ENCODE results near the gene CPSF4. TPM values are rescaled to one million over a fixed set of nuclear protein-coding genes. Genes with fewer than 3 reads are reported as not detected.

The CPSF4 gene
- total RNA-seq, 1 experiment from 2014 or later, result 67.0 TPM

DNA sequence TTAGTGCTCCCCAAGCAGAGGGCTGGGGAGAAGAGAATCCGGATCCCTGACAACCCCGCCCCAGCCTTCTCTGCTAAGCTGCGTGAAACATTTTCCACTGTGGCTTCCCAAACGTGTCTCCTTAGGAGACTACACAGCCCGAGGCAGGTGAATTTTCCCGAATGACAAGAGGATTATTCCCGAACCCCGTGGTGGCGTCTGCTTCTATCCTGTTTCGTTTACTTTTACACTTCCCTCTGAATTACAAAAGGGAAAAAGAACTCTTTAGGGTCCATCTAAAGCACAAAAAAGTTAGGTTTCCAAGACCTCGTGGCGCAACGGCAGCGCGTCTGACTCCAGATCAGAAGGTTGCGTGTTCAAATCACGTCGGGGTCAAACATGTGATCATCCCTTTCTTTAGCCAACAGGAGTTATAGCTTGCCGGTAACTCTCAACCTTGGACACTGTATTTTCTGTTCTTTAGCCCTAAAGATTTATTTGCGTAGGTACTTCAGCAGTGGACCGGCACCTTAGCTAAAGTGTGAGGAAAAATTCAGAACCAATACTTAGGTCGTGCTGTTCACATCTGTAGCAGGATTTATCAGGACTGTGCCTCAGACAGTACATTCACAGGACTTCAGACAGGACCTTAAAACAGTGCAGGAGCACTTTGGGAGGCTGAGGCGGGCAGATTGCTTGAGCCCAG, 30.8 kb downstream of the CPSF4 start (continued):
- TF ChIP-seq, protein P1, sequence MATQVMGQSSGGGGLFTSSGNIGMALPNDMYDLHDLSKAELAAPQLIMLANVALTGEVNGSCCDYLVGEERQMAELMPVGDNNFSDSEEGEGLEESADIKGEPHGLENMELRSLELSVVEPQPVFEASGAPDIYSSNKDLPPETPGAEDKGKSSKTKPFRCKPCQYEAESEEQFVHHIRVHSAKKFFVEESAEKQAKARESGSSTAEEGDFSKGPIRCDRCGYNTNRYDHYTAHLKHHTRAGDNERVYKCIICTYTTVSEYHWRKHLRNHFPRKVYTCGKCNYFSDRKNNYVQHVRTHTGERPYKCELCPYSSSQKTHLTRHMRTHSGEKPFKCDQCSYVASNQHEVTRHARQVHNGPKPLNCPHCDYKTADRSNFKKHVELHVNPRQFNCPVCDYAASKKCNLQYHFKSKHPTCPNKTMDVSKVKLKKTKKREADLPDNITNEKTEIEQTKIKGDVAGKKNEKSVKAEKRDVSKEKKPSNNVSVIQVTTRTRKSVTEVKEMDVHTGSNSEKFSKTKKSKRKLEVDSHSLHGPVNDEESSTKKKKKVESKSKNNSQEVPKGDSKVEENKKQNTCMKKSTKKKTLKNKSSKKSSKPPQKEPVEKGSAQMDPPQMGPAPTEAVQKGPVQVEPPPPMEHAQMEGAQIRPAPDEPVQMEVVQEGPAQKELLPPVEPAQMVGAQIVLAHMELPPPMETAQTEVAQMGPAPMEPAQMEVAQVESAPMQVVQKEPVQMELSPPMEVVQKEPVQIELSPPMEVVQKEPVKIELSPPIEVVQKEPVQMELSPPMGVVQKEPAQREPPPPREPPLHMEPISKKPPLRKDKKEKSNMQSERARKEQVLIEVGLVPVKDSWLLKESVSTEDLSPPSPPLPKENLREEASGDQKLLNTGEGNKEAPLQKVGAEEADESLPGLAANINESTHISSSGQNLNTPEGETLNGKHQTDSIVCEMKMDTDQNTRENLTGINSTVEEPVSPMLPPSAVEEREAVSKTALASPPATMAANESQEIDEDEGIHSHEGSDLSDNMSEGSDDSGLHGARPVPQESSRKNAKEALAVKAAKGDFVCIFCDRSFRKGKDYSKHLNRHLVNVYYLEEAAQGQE (IDR thresholded peaks at IDR 0.05; ENCODE audit: low read depth), result no peak
- TF ChIP-seq ZFX (IDR thresholded peaks at IDR 0.05) (no peak), CBX3 (IDR thresholded peaks at IDR 0.05; ENCODE audit: low read depth) (no peak)
- TF ChIP-seq, protein P2, sequence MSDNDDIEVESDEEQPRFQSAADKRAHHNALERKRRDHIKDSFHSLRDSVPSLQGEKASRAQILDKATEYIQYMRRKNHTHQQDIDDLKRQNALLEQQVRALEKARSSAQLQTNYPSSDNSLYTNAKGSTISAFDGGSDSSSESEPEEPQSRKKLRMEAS (IDR thresholded peaks at IDR 0.05), result no peak

DNA sequence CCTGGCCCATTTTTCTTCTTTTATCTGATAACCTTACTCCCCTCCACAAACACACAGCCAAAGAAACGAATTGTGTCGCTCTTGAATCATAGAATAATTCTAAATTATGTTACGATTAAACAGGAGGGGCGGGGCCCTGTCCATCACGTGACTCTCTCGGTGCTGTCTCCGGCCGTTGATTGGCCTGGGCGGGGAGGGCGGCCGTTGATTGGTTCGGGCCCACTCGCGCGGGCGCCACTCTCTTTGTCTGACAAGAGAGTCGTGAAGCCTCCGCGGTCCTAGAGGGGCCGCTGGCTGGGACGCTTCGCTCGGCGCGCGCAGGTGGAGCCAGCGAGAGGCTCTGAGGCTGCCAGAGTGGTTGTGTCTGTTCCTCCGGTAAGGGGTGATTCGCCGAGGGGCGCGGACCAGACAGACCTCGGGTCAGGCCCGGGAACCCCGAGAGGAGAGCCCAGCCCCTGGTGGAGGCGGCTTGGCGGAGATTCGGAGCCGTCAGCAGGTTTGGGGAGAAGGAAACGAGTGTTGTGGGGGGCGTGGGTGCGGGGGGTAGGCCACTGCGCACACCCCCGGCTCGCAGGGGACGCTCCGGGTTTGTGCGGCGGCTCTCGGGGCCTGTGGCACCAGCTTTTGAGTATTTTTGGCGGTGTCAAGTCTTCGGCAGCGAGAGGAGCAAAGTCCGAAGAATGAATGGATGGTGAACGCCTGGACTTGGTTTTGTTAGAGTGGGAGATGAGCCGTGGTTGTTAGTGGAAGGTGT, 34.0 kb downstream of the CPSF4 start, which contains the start of gene ZNF789:
Gene ZNF789 (plus strand): TSS at position 330 of the 754 bp plus-strand sequence. CDS start 3,567 bp downstream, outside the sequence.
- ChIA-PET RAD21 (ENCODE audit: low non-redundant PET in 1 of 2, low total read pairs in 2 of 2, uncharacterized antibody in 2 of 2, unreplicated experiment in 2 of 2) (no interaction called here), CTCF (no interaction called here), POLR2A (interaction anchor here (0.9 to 1.0 kb wide), 3 partner anchors 27 to 85 kb away, joined by 4 to 5 read pairs (median 5); partner anchors contain the start of genes ZKSCAN5, ZNF394 and ZNF655)
- no peaks in the 10 kb centered on the region for H3K36me3 ChIP-seq (ENCODE audit: control insufficient read depth in 1 of 2, insufficient read depth in 2 of 2, low read length in 2 of 2)
- no peaks in the 10 kb centered on the region for H3K9me2 ChIP-seq (ENCODE audit: insufficient read depth)
- peaks cover 47% of the 10 kb centered on the region for H3K79me2 ChIP-seq (ENCODE audit: insufficient read depth, low read length)
- no peaks in the 10 kb centered on the region for H3K27me3 ChIP-seq (ENCODE audit: insufficient read depth, low read length)
- intact Hi-C loops (cut with micrococcal nuclease), result loop anchor here (2.0 kb wide), 1 partner anchor 28 kb away; the partner anchor contains the start of gene ZNF394
- peak within 1 kb of the TSS; percentile 81 for H3K4me3 ChIP-seq (replicated peaks in 1 of 2; ENCODE audit: low read depth in 1 of 2, low read length in 2 of 2)
- DNase-seq (ENCODE audit: low read depth, low spot score), result peak; percentile 92
- H3K27ac ChIP-seq (ENCODE audit: low read depth, low read length), result peak within 1 kb of the TSS; percentile 93
- no peak within 1 kb of the TSS for H2AFZ ChIP-seq (ENCODE audit: low read depth, low read length, poor library complexity, severe bottlenecking)
- peaks cover 0 to 13% of the 10 kb centered on the region in 2 experiments; a peak in 2 of 4 replicates for H3K4me1 ChIP-seq (ENCODE audit: control insufficient read depth in 1 of 2, insufficient read depth in 2 of 2, low read length in 2 of 2)
- peak within 1 kb of the TSS; percentile 81 for H3K9ac ChIP-seq (ENCODE audit: low read length)
- BruUV-seq (replicated peaks), result no TSS peak
- peak within 1 kb of the TSS; percentile 77 for H3K4me2 ChIP-seq (ENCODE audit: low read length)
- H3K9me3 ChIP-seq (ENCODE audit: control insufficient read depth in 1 of 2, insufficient read depth in 1 of 2, low read depth in 1 of 2, low read length in 2 of 2), result no peaks in the 10 kb centered on the region
- ATAC-seq, result peak; percentile 95
- no peaks in the 10 kb centered on the region for H4K20me1 ChIP-seq (ENCODE audit: insufficient read depth)
- TF ChIP-seq ZFX (IDR thresholded peaks at IDR 0.05) (peak; percentile 63; the same call in 1 of the 2 replicates), EZH2 (IDR thresholded peaks at IDR 0.05) (no peak), POLR2AphosphoS5 (IDR thresholded peaks at IDR 0.05; ENCODE audit: low read depth, low read length) (peak; percentile 87), ELF1 (IDR thresholded peaks at IDR 0.05; ENCODE audit: borderline replicate concordance, low read depth) (no peak), SIN3A (IDR thresholded peaks at IDR 0.05; ENCODE audit: low read depth) (no peak), JUND (IDR thresholded peaks at IDR 0.05) (no peak), EGR1 (IDR thresholded peaks at IDR 0.05; ENCODE audit: low read depth) (no peak), YY1 (IDR thresholded peaks at IDR 0.05; ENCODE audit: extremely low read depth, insufficient replicate concordance, low read depth, low read length) (peak; percentile 18), TCF7L2 (IDR thresholded peaks at IDR 0.05; ENCODE audit: borderline replicate concordance, extremely low read depth, insufficient read depth, insufficient read length) (peak; percentile 24), RAD21 (IDR thresholded peaks at IDR 0.05; ENCODE audit: low read depth) (no peak), CBX3 (IDR thresholded peaks at IDR 0.05; ENCODE audit: low read depth) (no peak)
- TF ChIP-seq, protein P1 (IDR thresholded peaks at IDR 0.05; ENCODE audit: low read depth), result no peak
- TF ChIP-seq, protein P3, sequence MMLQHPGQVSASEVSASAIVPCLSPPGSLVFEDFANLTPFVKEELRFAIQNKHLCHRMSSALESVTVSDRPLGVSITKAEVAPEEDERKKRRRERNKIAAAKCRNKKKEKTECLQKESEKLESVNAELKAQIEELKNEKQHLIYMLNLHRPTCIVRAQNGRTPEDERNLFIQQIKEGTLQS (IDR thresholded peaks at IDR 0.05), result no peak
- TF ChIP-seq, protein P2 (IDR thresholded peaks at IDR 0.05), result no peak
